NB4 (cell line): ENCODE data around the gene TNFAIP6.

Experiments used
- DNase-seq: peaks from one replicate; pipeline ENCODE4 v3.0.0; 2010; ENCODE audit warnings: low read depth
- H3K4me3 ChIP-seq: one replicate; pipeline ENCODE4 v1.5.1; 2011; ENCODE audit warnings: mild to moderate bottlenecking, low read depth, low read length, moderate library complexity
- CTCF ChIP-seq: IDR thresholded peaks from one replicate; pipeline ENCODE4 v1.5.1; 2012; ENCODE audit warnings: low read depth, low read length
- MAX ChIP-seq: IDR thresholded peaks from 2 replicates; pipeline ENCODE4 v1.6.1; 2011; ENCODE audit warnings: low read depth, low read length
- MYC ChIP-seq: IDR thresholded peaks from 2 replicates; pipeline ENCODE4 v1.6.1; 2011; ENCODE audit warnings: low read depth, low read length
- POLR2A ChIP-seq: IDR thresholded peaks from 2 replicates; pipeline ENCODE4 v1.6.1; 2011; ENCODE audit warnings: mild to moderate bottlenecking; ENCODE audit not compliant: insufficient read length; ENCODE audit errors: extremely low read depth

Gene TNFAIP6

GRCh38 chr2:151353995-151354394, 3.4 kb upstream of the TNFAIP6 start:
- DNase-seq = no peak
- no peak overlapping the region for H3K4me3 ChIP-seq
- TF ChIP-seq POLR2A (no peak), CTCF (no peak), MAX (no peak), MYC (no peak)

GRCh38 chr2:151354807-151355206, 2.6 kb upstream of the TNFAIP6 start:
- no peak overlapping the region for H3K4me3 ChIP-seq
- no peak for DNase-seq
- TF ChIP-seq MAX (no peak), CTCF (no peak), MYC (no peak)

GRCh38 chr2:151358166-151358970, 976 bp downstream of the TNFAIP6 start:
- DNase-seq = no peak
- H3K4me3 ChIP-seq = no peak overlapping the region
- no peak for TF ChIP-seq MYC
- TF ChIP-seq POLR2A = no peak
- no peak for TF ChIP-seq CTCF
- TF ChIP-seq MAX = no peak

GRCh38 chr2:151359768-151360461, 2.5 kb downstream of the TNFAIP6 start:
- H3K4me3 ChIP-seq = no peak overlapping the region
- TF ChIP-seq MYC (no peak), CTCF (no peak), MAX (no peak), POLR2A (no peak)
- DNase-seq = no peak

- TF ChIP-seq CTCF (no peak), POLR2A (no peak), MAX (no peak), MYC (no peak)
- no peak overlapping the region for H3K4me3 ChIP-seq
- DNase-seq = no peak
Observed at GRCh38 chr2:151361674-151362370, 4.4 kb downstream of the TNFAIP6 start.
